Bone marrow (tissue), 2 donors: ENCODE measurements around the gene CES4A.
"Not testable (repeated sequence)": the region's sequence is repeated elsewhere in the genome, so short reads cannot be mapped to it uniquely, and the experiment has no call there.

Experiments
- DNase-seq, 2 donors: peaks; one replicate each; lab custom pipeline; 2025; lab: John Stamatoyannopoulos, UW

Gene CES4A

DNA sequence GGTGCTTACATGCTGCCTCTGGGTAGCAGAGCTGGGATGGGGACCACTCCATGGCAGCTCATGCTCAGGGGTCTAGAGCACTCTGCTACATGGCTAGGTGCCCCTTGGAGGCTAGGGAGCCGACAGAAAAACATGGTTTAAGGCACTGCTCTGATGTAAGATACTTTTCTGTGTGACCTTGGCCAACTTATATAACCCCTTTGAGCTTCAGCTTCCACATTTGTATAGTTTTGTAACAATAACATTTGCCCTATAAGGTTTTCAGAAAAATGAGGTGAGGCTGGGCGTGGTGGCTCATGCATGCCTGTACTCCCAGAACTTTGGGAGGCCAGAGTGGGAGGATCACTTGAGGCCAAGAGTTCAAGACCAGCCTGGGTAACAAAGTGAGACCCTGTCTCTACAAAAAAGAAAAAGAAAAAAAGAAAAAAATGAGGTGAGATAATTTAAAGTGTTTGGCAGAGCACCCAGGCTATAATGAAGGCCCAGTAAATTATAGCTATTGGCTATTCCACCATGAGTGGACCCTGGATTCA lies 3.2 kb downstream of the CES4A start:
- no peak for DNase-seq

- DNase-seq: not testable (repeated sequence)
Measured at GRCh38 chr16:66993558-66993957, 5.2 kb downstream of the CES4A start.

DNA sequence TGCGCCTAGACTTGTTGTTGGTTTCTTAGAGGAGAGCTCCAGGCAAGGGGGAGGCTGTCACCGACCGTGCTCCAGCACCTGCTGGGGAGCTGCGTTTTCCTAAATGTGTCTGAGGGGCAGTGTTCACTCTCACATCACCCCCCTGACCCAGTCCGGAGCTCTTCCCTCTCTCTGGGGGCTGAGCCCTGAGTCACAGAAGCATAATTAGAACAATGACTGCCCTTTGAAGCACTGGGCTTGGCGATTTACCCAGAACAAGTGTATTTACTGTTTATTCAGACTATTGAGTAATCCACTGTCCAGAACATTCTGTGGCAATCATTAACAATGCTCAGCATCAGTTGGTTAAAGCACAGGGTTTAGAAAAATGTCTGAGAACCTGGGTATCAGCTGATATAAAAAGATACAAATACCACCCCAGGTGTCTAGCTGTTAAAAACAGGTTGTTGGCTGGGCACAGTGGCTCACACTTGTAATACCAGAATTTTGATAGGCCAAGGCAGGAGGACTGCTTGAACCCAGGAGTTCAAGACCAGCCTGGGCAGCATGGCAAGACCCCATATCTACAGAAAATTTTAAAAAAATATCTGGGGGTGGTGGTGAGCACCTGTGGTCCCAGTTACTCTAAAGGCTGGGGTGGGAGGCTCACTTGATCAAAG lies 8.1 kb downstream of the CES4A start:
- DNase-seq: no peak

GRCh38 chr16:66996983-66997358 lies 8.6 kb downstream of the CES4A start:
- no peak for DNase-seq

- DNase-seq: no peak
Measured at GRCh38 chr16:67000384-67001351, 12.3 kb downstream of the CES4A start.

GRCh38 chr16:67001726-67002125 lies 13.3 kb downstream of the CES4A start:
- DNase-seq: no peak

DNA sequence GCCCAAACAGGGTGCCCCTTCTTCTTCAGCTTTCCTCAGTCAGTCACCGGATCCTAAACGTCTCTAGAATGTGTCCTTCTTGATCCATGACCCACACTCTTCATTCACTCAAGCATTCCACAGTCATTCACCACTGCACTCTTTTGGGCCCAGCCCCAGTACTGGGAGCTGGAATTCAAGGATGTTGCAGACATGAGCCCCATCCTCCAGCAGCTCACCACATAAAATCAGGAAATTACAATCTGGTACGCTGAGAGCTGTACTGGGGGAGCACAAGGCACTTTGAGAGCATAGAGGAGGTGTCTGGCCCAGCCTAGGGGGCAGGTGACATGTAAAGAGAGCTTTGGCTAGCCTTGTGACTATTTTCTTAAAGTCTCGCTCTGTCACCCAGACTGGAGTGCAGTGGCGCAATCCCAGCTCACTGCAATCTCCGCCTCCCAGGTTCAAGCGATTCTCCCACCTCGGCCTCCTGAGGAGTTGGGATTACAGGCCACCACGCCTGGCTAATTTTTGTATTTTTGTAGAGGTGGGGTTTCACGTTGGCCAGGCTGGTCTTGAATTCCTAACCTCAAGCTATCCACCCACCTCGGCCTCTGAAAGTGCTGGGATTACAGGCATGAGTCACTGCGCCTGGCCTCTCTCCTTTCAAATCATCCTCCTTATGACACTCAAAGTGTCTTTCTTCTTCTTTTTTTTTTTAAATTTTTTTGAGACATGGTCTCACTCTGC lies 18.7 kb downstream of the CES4A start:
- DNase-seq: no peak

- DNase-seq: no peak
Measured at GRCh38 chr16:67009158-67009557, 20.8 kb downstream of the CES4A start.

DNA sequence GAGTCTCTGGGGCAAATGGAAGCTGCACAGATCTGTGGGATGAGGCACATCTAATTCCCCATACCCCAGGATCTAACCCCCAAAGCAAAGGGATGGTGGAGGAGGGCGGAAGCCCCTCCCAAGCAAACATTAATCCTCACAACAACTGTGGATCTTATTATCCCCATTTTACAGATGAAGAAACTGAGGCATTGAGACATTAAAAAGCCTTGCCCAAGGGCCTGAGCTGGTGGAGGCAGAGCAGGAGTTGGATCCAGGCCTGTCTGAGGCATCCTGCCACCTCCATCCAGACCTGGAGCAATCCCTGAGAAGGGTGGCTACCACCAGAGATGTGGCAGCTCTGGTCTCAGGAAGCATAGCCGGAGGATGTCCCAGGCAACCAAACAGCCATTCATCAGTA lies 22.9 kb downstream of the CES4A start:
- no peak for DNase-seq

- no peak for DNase-seq
Measured at GRCh38 chr16:67013233-67013822, 24.9 kb downstream of the CES4A start.

- peak in 1 of 2 donors; percentile 26 for DNase-seq
Measured at GRCh38 chr16:67013823-67014633, 25.6 kb downstream of the CES4A start.

- no peak for DNase-seq
Measured at GRCh38 chr16:67014634-67015312, 26.4 kb downstream of the CES4A start.

DNA sequence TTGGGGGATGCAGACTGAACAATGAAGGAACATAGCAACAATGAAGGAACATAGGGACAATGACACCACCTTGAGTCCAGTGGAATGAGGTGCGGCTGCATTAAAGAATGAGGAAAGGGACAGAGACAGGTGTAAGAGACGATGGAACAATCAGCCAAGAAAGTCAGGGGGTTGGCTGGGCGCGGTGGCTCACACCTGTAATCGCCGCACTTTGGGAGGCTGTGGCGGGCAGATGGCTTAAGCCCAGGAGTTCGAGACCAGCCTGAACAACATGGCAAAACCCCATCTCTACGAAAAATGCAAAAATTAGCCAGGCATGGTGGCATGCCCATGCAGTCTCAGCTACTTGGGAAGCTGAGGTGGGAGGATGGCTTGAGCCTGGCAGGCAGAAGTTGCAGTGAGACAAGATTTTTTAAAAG lies 26.9 kb downstream of the CES4A start:
- DNase-seq: no peak

- no peak for DNase-seq
Measured at GRCh38 chr16:67016143-67016542, 27.8 kb downstream of the CES4A start.

GRCh38 chr16:67016681-67017420 lies 28.5 kb downstream of the CES4A start:
- DNase-seq: no peak

GRCh38 chr16:67017421-67017750 lies 29.0 kb downstream of the CES4A start:
- DNase-seq: no peak

- peak; percentile 13 to 55 for DNase-seq
Measured at GRCh38 chr16:67017810-67018488, 29.6 kb downstream of the CES4A start.

- no peak for DNase-seq
Measured at GRCh38 chr16:67019171-67019570, 30.8 kb downstream of the CES4A start.

DNA sequence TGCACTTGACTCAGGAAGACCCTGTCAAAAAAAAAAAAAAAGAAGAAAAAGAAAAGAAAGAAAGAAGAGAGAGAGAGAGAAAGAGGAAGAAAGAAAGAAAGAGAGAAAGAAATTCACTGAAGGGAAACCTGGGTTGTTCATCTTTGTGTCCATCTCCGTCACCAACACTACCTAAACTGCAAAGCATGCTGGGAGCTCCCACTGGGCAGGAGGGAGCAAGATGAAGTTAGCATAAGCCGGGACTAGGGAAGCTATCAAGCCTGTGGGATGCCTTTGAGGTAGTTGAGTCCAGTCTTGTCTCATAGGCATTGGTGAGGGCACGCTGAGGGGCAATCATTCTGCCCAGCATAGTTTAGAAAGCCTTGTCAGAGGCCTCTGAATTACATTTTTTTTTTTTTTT lies 32.9 kb downstream of the CES4A start:
- no peak for DNase-seq
